ENCODE results near the gene RPL19. TPM values are rescaled to one million over a fixed set of nuclear protein-coding genes. Genes with fewer than 3 reads are reported as not detected.

RPL19 gene
- total and polyA plus RNA-seq, 4 donors = 1,387 to 4,055 (median 1,971) TPM

DNA sequence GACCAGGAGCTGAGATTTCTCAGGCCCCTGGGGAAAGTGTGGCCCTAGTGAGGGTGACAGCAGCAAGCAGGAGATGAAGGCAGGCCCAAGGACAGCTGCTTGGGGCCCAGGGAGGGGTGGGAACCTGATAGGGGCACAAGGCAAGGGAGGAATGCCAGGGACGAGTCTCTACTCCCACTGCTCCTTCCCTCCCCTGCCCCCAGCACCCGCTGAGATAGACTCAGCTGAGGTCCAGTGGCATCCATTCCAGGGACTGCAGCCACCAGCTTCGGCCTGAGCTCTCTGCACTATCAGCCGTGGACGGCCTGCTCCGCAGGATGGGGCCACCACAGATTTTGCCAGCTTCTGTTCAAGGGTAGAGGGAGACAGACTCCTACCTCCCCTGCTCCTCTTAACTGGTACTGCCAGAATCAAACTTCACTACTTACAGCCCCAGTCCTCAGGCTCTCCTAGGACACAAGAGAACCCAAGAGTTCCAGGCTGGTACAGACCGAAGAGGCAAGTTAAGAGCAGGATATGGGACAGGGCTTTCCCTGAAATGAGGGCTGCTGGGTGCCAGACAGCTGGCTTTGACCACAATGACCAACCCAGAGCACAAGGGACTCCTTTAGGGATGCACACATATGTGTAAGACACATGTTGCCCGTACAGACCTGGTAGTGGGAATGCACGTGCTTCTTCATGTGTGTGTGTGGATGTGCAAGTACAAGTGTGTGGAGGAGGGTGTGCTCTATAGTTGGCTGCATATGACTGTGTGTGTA is 8.2 kb upstream of the RPL19 start:
- no peak for DNase-seq
- no peak for ATAC-seq (ENCODE audit: insufficient read depth, low FRiP score)
- H3K27ac ChIP-seq (ENCODE audit: low read depth in 1 of 2, low read length in 1 of 2) = no peak overlapping the region
- no peaks in the 10 kb centered on the region for H3K27me3 ChIP-seq (ENCODE audit: control insufficient read depth in 3 of 3, insufficient read depth in 3 of 3, low read length in 2 of 3)
- H3K4me3 ChIP-seq = no peak overlapping the region
- H3K9me3 ChIP-seq (ENCODE audit: control insufficient read depth in 4 of 4, insufficient read depth in 3 of 4, low read length in 3 of 4) = no peaks in the 10 kb centered on the region
- peaks cover 0 to 25% (median 9%) of the 10 kb centered on the region in 5 donors for H3K4me1 ChIP-seq (ENCODE audit: control insufficient read depth in 5 of 5, insufficient read depth in 5 of 5, low read length in 5 of 5)
- TF ChIP-seq CTCF (IDR thresholded peaks at IDR 0.05; ENCODE audit: control extremely low read depth, extremely low read depth) = no peak
- H3K9ac ChIP-seq (ENCODE audit: insufficient read depth in 1 of 2, low read length in 2 of 2) = no peak overlapping the region
- WGBS, 2 donors = 92 to 98% methylated on average over 9 of the region's 9 CpGs
- peaks cover 0 to 32% (median 15%) of the 10 kb centered on the region in 4 donors for H3K36me3 ChIP-seq (ENCODE audit: control insufficient read depth in 4 of 4, insufficient read depth in 4 of 4, low read length in 4 of 4)

DNA sequence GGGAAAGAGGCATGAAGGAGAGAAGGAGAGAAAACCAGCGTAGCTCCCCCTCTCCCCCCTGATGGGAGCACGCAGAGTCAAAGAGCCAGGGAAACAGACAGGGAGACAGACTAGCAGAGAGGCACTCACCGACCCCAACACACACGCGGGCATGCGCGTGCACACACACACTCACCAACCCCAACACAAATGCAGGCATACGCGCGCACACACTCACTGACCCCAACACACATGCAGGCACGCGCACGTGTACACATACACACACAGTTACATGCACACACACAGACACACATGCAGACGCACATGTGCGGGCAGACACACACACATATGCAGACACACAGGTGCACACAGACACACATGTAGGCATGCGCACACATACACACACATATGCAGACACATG is 7.2 kb upstream of the RPL19 start:
- Histone ChIP-seq H3K9me3 (ENCODE audit: control insufficient read depth in 4 of 4, insufficient read depth in 3 of 4, low read length in 3 of 4) (no peaks in the 10 kb centered on the region), H3K4me3 (no peak overlapping the region), H3K27ac (ENCODE audit: low read depth in 1 of 2, low read length in 1 of 2) (no peak overlapping the region), H3K36me3 (ENCODE audit: control insufficient read depth in 4 of 4, insufficient read depth in 4 of 4, low read length in 4 of 4) (peaks cover 0 to 25% (median 10%) of the 10 kb centered on the region in 4 donors), H3K4me1 (ENCODE audit: control insufficient read depth in 5 of 5, insufficient read depth in 5 of 5, low read length in 5 of 5) (peaks cover 0 to 26% (median 9%) of the 10 kb centered on the region in 5 donors), H3K9ac (ENCODE audit: insufficient read depth in 1 of 2, low read length in 2 of 2) (no peak overlapping the region), H3K27me3 (ENCODE audit: control insufficient read depth in 3 of 3, insufficient read depth in 3 of 3, low read length in 2 of 3) (no peaks in the 10 kb centered on the region)
- TF ChIP-seq CTCF (IDR thresholded peaks at IDR 0.05; ENCODE audit: control extremely low read depth, extremely low read depth) = no peak
- no peak for DNase-seq
- 96 to 98% methylated on average over 15 to 16 of the region's 16 CpGs for WGBS, 2 donors
- ATAC-seq (ENCODE audit: insufficient read depth, low FRiP score) = no peak

DNA sequence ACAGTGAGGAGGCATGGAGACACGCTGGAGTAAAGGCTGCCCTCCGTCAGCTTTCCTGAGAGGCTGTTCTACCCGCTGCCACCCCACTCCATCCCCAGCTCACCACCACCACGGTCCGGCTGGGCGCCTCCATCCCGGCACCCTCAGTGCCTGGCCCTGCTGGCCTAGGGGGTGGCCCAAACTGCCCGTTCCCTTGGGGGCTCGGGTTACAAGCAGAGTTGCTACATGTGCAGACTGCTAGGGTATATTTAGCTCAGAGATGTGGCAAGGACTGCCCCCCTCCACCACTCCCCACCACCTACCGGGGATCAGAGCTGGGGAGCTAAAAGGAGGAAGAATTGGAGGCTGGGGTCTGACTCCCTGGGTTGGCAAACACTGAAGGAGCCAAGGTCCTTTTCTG is 6.7 kb upstream of the RPL19 start:
- ATAC-seq (ENCODE audit: insufficient read depth, low FRiP score) = no peak
- peaks cover 0 to 25% (median 9%) of the 10 kb centered on the region in 4 donors for H3K36me3 ChIP-seq (ENCODE audit: control insufficient read depth in 4 of 4, insufficient read depth in 4 of 4, low read length in 4 of 4)
- H3K9ac ChIP-seq (ENCODE audit: insufficient read depth in 1 of 2, low read length in 2 of 2) = no peak overlapping the region

More for the DNA sequence above, 6.7 kb upstream of the RPL19 start:
- no peak overlapping the region for H3K4me3 ChIP-seq
- TF ChIP-seq CTCF (IDR thresholded peaks at IDR 0.05; ENCODE audit: control extremely low read depth, extremely low read depth) = no peak
- peaks cover 0 to 30% (median 9%) of the 10 kb centered on the region in 5 donors for H3K4me1 ChIP-seq (ENCODE audit: control insufficient read depth in 5 of 5, insufficient read depth in 5 of 5, low read length in 5 of 5)
- DNase-seq = no peak
- no peaks in the 10 kb centered on the region for H3K9me3 ChIP-seq (ENCODE audit: control insufficient read depth in 4 of 4, insufficient read depth in 3 of 4, low read length in 3 of 4)
- no peak overlapping the region for H3K27ac ChIP-seq (ENCODE audit: low read depth in 1 of 2, low read length in 1 of 2)
- H3K27me3 ChIP-seq (ENCODE audit: control insufficient read depth in 3 of 3, insufficient read depth in 3 of 3, low read length in 2 of 3) = no peaks in the 10 kb centered on the region
- 83% methylated on average over 10 of the region's 10 CpGs for WGBS, 2 donors

Data from lung (tissue), 12 donors.